Aorta (tissue), 5 donors: Measurements from ENCODE around the gene ARHGAP44. TPM values are rescaled to one million over a fixed set of nuclear protein-coding genes. Genes with fewer than 3 reads are reported as not detected.

Experiments
- ATAC-seq: fragments of 200-7000 bp; cut with Tn5 transposase; one replicate; pipeline ENCODE4 v1.9.1; 2022; ENCODE audit warnings: moderate library complexity; ENCODE audit not compliant: low FRiP score
- DNase-seq, 2 donors: peaks; one replicate each; pipeline ENCODE4 v3.0.0-alpha.2; 2020
- H3K27ac ChIP-seq, 2 donors: one replicate each; pipeline ENCODE4 v1.5.1; 2013; ENCODE audit warnings: low read length in 2 of 2, mild to moderate bottlenecking in 2 of 2, moderate library complexity in 2 of 2, control low read depth in 1 of 2, inconsistent platforms in 1 of 2, low read depth in 1 of 2
- H3K27me3 ChIP-seq, 2 donors: one replicate each; pipeline ENCODE4 v1.6.1; 2013; ENCODE audit warnings: control low read depth in 1 of 2, low read length in 1 of 2, mild to moderate bottlenecking in 1 of 2, moderate library complexity in 1 of 2; ENCODE audit not compliant: insufficient read depth in 2 of 2, control insufficient read depth in 1 of 2
- H3K36me3 ChIP-seq, 2 donors: one replicate each; pipeline ENCODE4 v1.6.1; 2013; ENCODE audit warnings: control low read depth in 1 of 2, low read length in 1 of 2, mild to moderate bottlenecking in 1 of 2; ENCODE audit not compliant: insufficient read depth in 2 of 2, control insufficient read depth in 1 of 2
- H3K4me1 ChIP-seq, 2 donors: one replicate each; pipeline ENCODE4 v1.6.1; 2013; ENCODE audit warnings: low read length in 2 of 2, control low read depth in 1 of 2, mild to moderate bottlenecking in 1 of 2, moderate library complexity in 1 of 2; ENCODE audit not compliant: insufficient read depth in 2 of 2, control insufficient read depth in 1 of 2
- H3K4me3 ChIP-seq, 2 donors: one replicate each; pipeline ENCODE4 v1.5.1; 2013; ENCODE audit warnings: low read length in 2 of 2, control low read depth in 1 of 2, mild to moderate bottlenecking in 1 of 2
- H3K9me3 ChIP-seq: one replicate; pipeline ENCODE4 v1.6.1; 2013; ENCODE audit warnings: mild to moderate bottlenecking, low read length; ENCODE audit not compliant: control insufficient read depth
- WGBS, 2 donors: extraction: QIAGEN DNeasy Blood & Tissue Kit; methylation state at CpG; one replicate each; pipeline ENCODE4 v1.1.7; 2013; 5-methylcytosine and 5-hydroxymethylcytosine counted together
- intact Hi-C, 2 donors: fragments of 100-400 bp; cut with DNase I; formaldehyde crosslinking; loops; one replicate each; pipeline versions ENCODE4 v1.14.2 to v1.15.0; 2022
- polyA plus RNA-seq, 2 donors: library from polyadenylated mRNA; stranded (reverse); fragments of 200-250 nt; gene quantifications; one replicate each; pipeline ENCODE4 v1.2.3, GENCODE V29; 2013
- total RNA-seq, 2 donors: library from RNA; stranded (reverse); fragmentation: NEBNext Ultra II Directional; extraction: Animal tissue kit (Norgen Biotek cat#: 25700); gene quantifications; one replicate each; pipeline ENCODE4 v1.2.1, GENCODE V29; 2021
- donor health status: healthy with polysubstance abuse.
- donor health status: Bipolar disorder and iron deficiency.
- donor health status: DM: no; HTN: no; CAD: no.
- donor health status: DM: no; HTN: no; CAD: no.
- donor health status: DM: yes; HTN: yes; CAD: no.

ARHGAP44 gene
- total and polyA plus RNA-seq, 4 donors = 4.3 to 16.8 (median 10.0) TPM

GRCh38 chr17:13010959-13011358, 221.7 kb downstream of the ARHGAP44 start:
- Histone ChIP-seq H3K4me3 (no peak overlapping the region), H3K4me1 (no peaks in the 10 kb centered on the region), H3K27me3 (no peaks in the 10 kb centered on the region), H3K27ac (no peak overlapping the region), H3K9me3 (no peaks in the 10 kb centered on the region), H3K36me3 (peaks cover 8 to 16% of the 10 kb centered on the region in 2 donors)
- WGBS, 2 donors = 62 to 69% methylated on average over 7 of the region's 7 CpGs
- ATAC-seq = no peak
- intact Hi-C loops = no loop called here
- DNase-seq = no peak

- Histone ChIP-seq H3K27ac (no peak overlapping the region), H3K4me1 (no peaks in the 10 kb centered on the region), H3K4me3 (no peak overlapping the region), H3K27me3 (no peaks in the 10 kb centered on the region), H3K36me3 (peaks cover 3 to 13% of the 10 kb centered on the region in 2 donors), H3K9me3 (no peaks in the 10 kb centered on the region)
- DNase-seq (no peak), ATAC-seq (no peak)
- intact Hi-C loops = no loop called here
- WGBS, 2 donors = 89% methylated on average over 7 of the region's 7 CpGs
Observed at GRCh38 chr17:13014801-13015200, 225.5 kb downstream of the ARHGAP44 start.

DNA sequence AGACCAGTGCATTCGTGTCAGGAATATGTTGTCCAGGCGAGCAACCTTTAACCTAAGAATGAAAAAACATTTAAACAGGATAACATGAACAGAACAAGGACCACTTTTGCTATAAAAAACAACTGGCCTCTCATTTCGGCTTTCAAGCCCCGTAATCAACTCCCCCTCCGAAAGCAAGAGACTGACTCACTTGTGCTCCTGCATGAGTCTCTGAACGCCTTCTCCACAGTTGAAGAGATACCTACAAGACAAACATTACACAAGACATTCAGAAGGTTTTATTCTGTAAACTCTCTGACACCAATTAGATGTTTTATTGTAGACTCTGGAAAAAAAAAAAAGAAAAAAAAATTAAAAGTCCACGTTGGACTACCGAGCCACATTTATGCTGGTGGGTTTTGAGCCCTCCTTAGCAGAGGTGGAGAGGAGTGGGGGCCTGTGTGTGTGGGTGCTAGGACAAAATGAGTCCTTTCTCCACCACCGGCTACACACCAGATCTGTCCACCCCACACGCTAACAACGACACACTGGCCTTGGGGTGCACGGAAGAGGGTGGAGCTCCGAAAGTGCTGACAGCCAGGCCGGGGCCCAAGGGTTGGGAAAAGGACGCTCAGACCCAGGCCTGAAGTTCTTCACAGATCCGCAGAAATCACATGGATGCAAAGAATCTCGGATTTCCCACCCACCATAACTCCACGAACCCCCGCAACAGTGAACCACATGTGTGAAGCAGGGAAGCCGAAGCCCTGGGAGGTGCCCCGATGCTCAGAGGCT, 227.8 kb downstream of the ARHGAP44 start:
- H3K4me1 ChIP-seq = no peaks in the 10 kb centered on the region
- 15% methylated on average over 21 of the region's 21 CpGs for WGBS, 2 donors
- peak overlapping the region; percentile 45 to 92 for H3K4me3 ChIP-seq
- H3K27me3 ChIP-seq = no peaks in the 10 kb centered on the region
- DNase-seq = no peak
- intact Hi-C loops = no loop called here
- no peak for ATAC-seq
- peaks cover 0 to 9% of the 10 kb centered on the region in 2 donors for H3K36me3 ChIP-seq
- no peak overlapping the region for H3K27ac ChIP-seq
- no peaks in the 10 kb centered on the region for H3K9me3 ChIP-seq

DNA sequence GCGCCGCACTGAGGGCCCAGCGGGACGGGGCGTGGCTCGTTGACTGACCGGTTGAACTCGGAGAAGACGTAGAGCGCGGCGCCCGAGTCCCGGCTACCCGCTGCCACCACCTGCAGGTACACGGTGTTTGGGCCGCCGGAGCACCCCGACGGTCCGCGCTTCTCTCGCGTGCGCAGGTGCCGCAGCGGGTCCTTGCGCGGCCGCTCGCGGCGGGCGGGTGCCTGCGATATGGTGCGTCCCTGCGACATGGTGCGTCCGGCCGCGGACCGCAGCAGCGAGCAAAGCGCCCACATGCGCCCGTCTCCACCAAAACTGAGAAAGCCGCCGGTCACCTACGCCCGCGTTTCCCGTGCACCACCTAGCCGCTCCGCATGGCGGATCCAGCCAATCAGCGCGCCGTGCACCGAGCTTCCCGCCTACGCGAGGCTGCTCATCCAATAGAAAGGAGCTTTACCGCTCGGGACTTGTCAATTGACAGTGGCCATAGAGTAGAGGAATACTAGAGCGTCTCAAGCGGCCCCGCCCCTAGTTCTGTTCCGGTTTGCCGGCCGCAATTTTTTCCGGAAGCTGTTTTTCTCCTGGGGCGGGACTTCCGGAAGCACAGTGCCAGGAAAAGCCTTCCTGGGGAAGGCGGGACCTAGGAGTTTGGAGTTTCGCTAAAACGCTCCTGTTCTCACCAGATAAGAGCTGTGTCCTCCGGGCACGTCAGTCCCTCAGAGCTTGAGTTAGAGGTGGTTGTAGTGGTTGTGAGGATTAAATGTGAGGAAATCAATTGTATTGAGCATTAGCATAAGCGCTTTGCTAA, 228.6 kb downstream of the ARHGAP44 start, which contains the start of gene ELAC2:
Gene ELAC2, minus strand, starts transcription at position 373 of the 805 bp plus-strand sequence. Its CDS starts 80 bp downstream, at position 293.
- WGBS, 2 donors = 0% methylated on average over 76 to 79 of the region's 79 CpGs
- H3K9me3 ChIP-seq = no peaks in the 10 kb centered on the region
- ATAC-seq (peak; percentile 100), DNase-seq (peak; percentile 98)
- intact Hi-C loops = no loop called here
- no peaks in the 10 kb centered on the region for H3K27me3 ChIP-seq
- peak within 1 kb of the TSS in 1 of 2 donors; percentile 52 for H3K27ac ChIP-seq
- H3K4me1 ChIP-seq = no peaks in the 10 kb centered on the region
- peaks cover 0 to 5% of the 10 kb centered on the region in 2 donors for H3K36me3 ChIP-seq
- H3K4me3 ChIP-seq = peak within 1 kb of the TSS; percentile 62 to 92

DNA sequence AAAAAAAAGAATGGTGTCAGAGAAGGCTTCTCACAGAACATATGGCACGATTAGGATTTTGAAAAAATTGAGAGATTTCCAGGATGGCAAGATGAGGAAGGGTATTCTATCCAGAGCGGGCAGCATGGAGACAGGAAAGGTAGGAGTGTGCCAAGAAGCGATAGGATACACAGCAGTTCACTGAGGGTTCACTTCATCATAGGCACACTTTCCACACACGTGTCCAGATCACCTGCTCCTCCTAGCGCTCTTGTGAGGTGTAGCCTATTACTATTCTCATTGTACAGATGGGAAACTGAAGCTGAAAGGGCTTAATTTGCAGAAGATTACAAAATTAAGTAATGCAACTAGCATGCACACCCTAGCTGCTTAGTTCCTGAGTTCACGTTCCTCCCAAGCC, 234.7 kb downstream of the ARHGAP44 start:
- intact Hi-C loops = loop anchor here in 1 of 2 donors (10.0 kb wide), 1 partner anchor 1271 kb away; no protein-coding TSS in a partner anchor
- H3K4me1 ChIP-seq = no peaks in the 10 kb centered on the region
- DNase-seq (no peak), ATAC-seq (no peak)
- H3K27ac ChIP-seq = no peak overlapping the region
- H3K4me3 ChIP-seq = no peak overlapping the region
- WGBS, 2 donors = 57 to 66% methylated on average over 6 of the region's 6 CpGs
- no peaks in the 10 kb centered on the region for H3K27me3 ChIP-seq
- no peaks in the 10 kb centered on the region for H3K9me3 ChIP-seq
- H3K36me3 ChIP-seq = no peaks in the 10 kb centered on the region

- Histone ChIP-seq H3K9me3 (no peaks in the 10 kb centered on the region), H3K4me1 (no peaks in the 10 kb centered on the region), H3K4me3 (no peak overlapping the region), H3K27ac (no peak overlapping the region), H3K27me3 (no peaks in the 10 kb centered on the region), H3K36me3 (no peaks in the 10 kb centered on the region)
- intact Hi-C loops = loop anchor here in 1 of 2 donors (10.0 kb wide), 1 partner anchor 1270 kb away; no protein-coding TSS in a partner anchor
- WGBS, 2 donors = 25 to 26% methylated on average over 19 of the region's 19 CpGs
- ATAC-seq = peak; percentile 90
- DNase-seq = peak; percentile 65 to 87
Observed at GRCh38 chr17:13024526-13025257, 235.4 kb downstream of the ARHGAP44 start.

GRCh38 chr17:13025258-13025627, 235.9 kb downstream of the ARHGAP44 start:
- no peak for DNase-seq
- no peak for ATAC-seq
- no peaks in the 10 kb centered on the region for H3K9me3 ChIP-seq
- WGBS, 2 donors = 71 to 73% methylated on average over 5 of the region's 5 CpGs
- H3K4me1 ChIP-seq = no peaks in the 10 kb centered on the region
- no peaks in the 10 kb centered on the region for H3K27me3 ChIP-seq
- H3K4me3 ChIP-seq = no peak overlapping the region
- no peaks in the 10 kb centered on the region for H3K36me3 ChIP-seq
- no peak overlapping the region for H3K27ac ChIP-seq
- intact Hi-C loops = loop anchor here in 1 of 2 donors (10.0 kb wide), 1 partner anchor 1270 kb away; no protein-coding TSS in a partner anchor

- no peak for DNase-seq
- Histone ChIP-seq H3K4me3 (no peak overlapping the region), H3K27ac (no peak overlapping the region), H3K36me3 (no peaks in the 10 kb centered on the region), H3K27me3 (no peaks in the 10 kb centered on the region), H3K4me1 (no peaks in the 10 kb centered on the region), H3K9me3 (no peaks in the 10 kb centered on the region)
- no peak for ATAC-seq
- intact Hi-C loops = loop anchor here in 1 of 2 donors (10.0 kb wide), 1 partner anchor 1269 kb away; no protein-coding TSS in a partner anchor
Observed at GRCh38 chr17:13025687-13026086, 236.4 kb downstream of the ARHGAP44 start.
